GM12878 (cell line): ENCODE results near the gene C15orf39. TPM values are rescaled to one million over a fixed set of nuclear protein-coding genes. Genes with fewer than 3 reads are reported as not detected.

ENCODE experiments used
- ATAC-seq: fragments of 200-7000 bp; cut with Tn5 transposase; 3 replicates; pipeline ENCODE4 v1.9.1; 2020; ENCODE audit warnings: mild to moderate bottlenecking, moderate library complexity
- BruUV-seq: library from RNA; stranded (reverse); fragments of 400-500 nt; replicated peaks from 2 replicates; lab custom pipeline; 2021; lab: Mats Ljungman, UMichigan
- CTCF ChIA-PET: fragments of 300-600 bp; sonication (Branson Sonifier 250); formaldehyde crosslinking; extraction: SDS; loops from one replicate; lab custom pipeline; 2021; ENCODE audit warnings: inconsistent platforms; lab: Yijun Ruan, JAX
- POLR2A ChIA-PET: fragments of 350-600 bp; formaldehyde crosslinking; extraction: SDS; loops from one replicate; lab custom pipeline; 2021; ENCODE audit warnings: inconsistent platforms; lab: Charles Lee
- RAD21 ChIA-PET: fragments of 300-600 bp; sonication (Branson Sonifier 250); formaldehyde crosslinking; loops from one replicate; lab custom pipeline; 2023; ENCODE audit warnings: antibody characterized with exemption; ENCODE audit not compliant: unreplicated experiment; lab: Charles Lee
- SMC1A ChIA-PET: fragments of 300-600 bp; sonication (Branson Sonifier 250); formaldehyde crosslinking; loops from one replicate; lab custom pipeline; 2023; ENCODE audit not compliant: unreplicated experiment, uncharacterized antibody; lab: Charles Lee
- DNase-seq: peaks from one replicate; pipeline ENCODE4 v3.0.0-alpha.2; 2011; ENCODE audit warnings: low read depth, low spot score
- FAIRE-seq: peaks from 3 replicates; lab custom pipeline; 2011; peaks lifted over from hg19 to GRCh38; lab: Jason Lieb, UNC
- H2AFZ ChIP-seq: 2 replicates; pipeline ENCODE4 v1.6.0; 2011; ENCODE audit warnings: low read depth, low read length, control low read depth; ENCODE audit not compliant: control insufficient read depth
- H3K27ac ChIP-seq: 2 replicates; pipeline ENCODE4 v1.5.1; 2011; ENCODE audit warnings: control low read depth; ENCODE audit not compliant: control insufficient read depth, insufficient read depth
- H3K27me3 ChIP-seq, 2 experiments: replicated peaks in 1 of 2; 2 replicates each; pipeline versions ENCODE4 v1.6.0 to v1.6.1; 2011; ENCODE audit warnings: low read length in 1 of 2; ENCODE audit not compliant: control insufficient read depth in 2 of 2, insufficient read depth in 2 of 2
- H3K36me3 ChIP-seq, 2 experiments: 2 replicates each; pipeline ENCODE4 v1.5.1; 2011; ENCODE audit warnings: low read length in 1 of 2; ENCODE audit not compliant: control insufficient read depth in 2 of 2, insufficient read depth in 2 of 2
- H3K4me1 ChIP-seq: 2 replicates; pipeline ENCODE4 v1.6.1; 2011; ENCODE audit warnings: mild to moderate bottlenecking, low read length, moderate library complexity, mixed read lengths; ENCODE audit not compliant: control insufficient read depth, insufficient read depth
- H3K4me2 ChIP-seq: 2 replicates; pipeline ENCODE4 v1.6.0; 2011; ENCODE audit warnings: control low read depth; ENCODE audit not compliant: control insufficient read depth, insufficient read depth
- H3K4me3 ChIP-seq: fragments of 200-600 bp; sonication (generic); 2 replicates; pipeline ENCODE4 v1.5.1; 2016
- H3K79me2 ChIP-seq: 2 replicates; pipeline ENCODE4 v1.6.0; 2011; ENCODE audit warnings: low read length; ENCODE audit not compliant: control insufficient read depth, insufficient read depth
- H3K9ac ChIP-seq: 2 replicates; pipeline ENCODE4 v1.8.0; 2011; ENCODE audit warnings: low read length, control low read depth, mixed read lengths; ENCODE audit not compliant: control insufficient read depth, insufficient read depth
- H3K9me3 ChIP-seq: replicated peaks from 3 replicates; pipeline ENCODE4 v1.5.1; 2011; ENCODE audit warnings: mild to moderate bottlenecking, low read length; ENCODE audit not compliant: control insufficient read depth, insufficient read depth
- H4K20me1 ChIP-seq: 2 replicates; pipeline ENCODE4 v1.6.0; 2011; ENCODE audit not compliant: control insufficient read depth, insufficient read depth
- CREM ChIP-seq: IDR thresholded peaks from 2 replicates; pipeline ENCODE4 v1.6.1; 2014; ENCODE audit warnings: antibody characterized with exemption, low read depth
- CUX1 ChIP-seq: IDR thresholded peaks from 2 replicates; pipeline ENCODE4 v1.6.1; 2012; ENCODE audit warnings: improper control_type of control experiment, low read depth, low read length; ENCODE audit not compliant: insufficient replicate concordance
- HDGF ChIP-seq: fragments of 450-650 bp; IDR thresholded peaks from 2 replicates; pipeline ENCODE4 v1.6.1; 2016; ENCODE audit warnings: antibody characterized with exemption
- MAX ChIP-seq: IDR thresholded peaks from 2 replicates; pipeline ENCODE4 v1.6.1; 2012; ENCODE audit warnings: low read depth, low read length, improper control_type of control experiment
- NFIC ChIP-seq: IDR thresholded peaks from 2 replicates; pipeline ENCODE4 v1.6.1; 2012; ENCODE audit warnings: low read depth, mild to moderate bottlenecking, inconsistent platforms, low read length, moderate library complexity
- ZBTB11 ChIP-seq: fragments of 450-650 bp; formaldehyde crosslinking; IDR thresholded peaks from 2 replicates; pipeline ENCODE4 v1.5.0; 2022; ENCODE audit warnings: mild to moderate bottlenecking, missing genetic modification characterization
- ZZZ3 ChIP-seq: IDR thresholded peaks from 2 replicates; pipeline ENCODE4 v1.6.1; 2011; ENCODE audit warnings: low read depth; ENCODE audit not compliant: control insufficient read depth, insufficient read length
- WGBS: methylation state at CpG from one replicate; pipeline ENCODE4 v1.1.6; 2016; ENCODE audit warnings: low lambda C conversion rate; ENCODE audit not compliant: insufficient replicate concordance, insufficient coverage; ENCODE audit errors: missing lambda C conversion rate; 5-methylcytosine and 5-hydroxymethylcytosine counted together
- in situ Hi-C: fragments of 300-500 bp; cut with MboI; formaldehyde crosslinking; loops from 9 replicates; pipeline ENCODE4 v1.14.3; 2018; ENCODE audit warnings: mixed read lengths
- intact Hi-C: fragments of 100-400 bp; cut with micrococcal nuclease; formaldehyde crosslinking; loops from one replicate; pipeline ENCODE4 v1.14.2; 2022; ENCODE audit not compliant: unreplicated experiment
- polyA plus RNA-seq, 11 experiments: library from polyadenylated mRNA; depleted of rRNA in 4 of 11; unstranded in 6 of 11; stranded (reverse) in 5 of 11; fragments of >200 nt; fragmentation: Nextera tagmentation in 4 of 11; fragmentation: Illumina TruSeq in 1 of 11; extraction: Ambion mirVana in 4 of 11; extraction: Trizol in 1 of 11; gene quantifications; 1 replicate in 1 of 11; 2 replicates in 10 of 11; pipeline versions ENCODE4 v1.2.1 to v1.2.3, GENCODE V29; 2011 to 2016; ENCODE audit warnings: inconsistent platforms in 2 of 11, missing spikeins in 2 of 11, low read depth in 1 of 11
- total RNA-seq, 4 experiments: library from RNA; depleted of rRNA in 3 of 4; stranded (reverse); fragments of >200 nt in 3 of 4; fragmentation: Illumina TruSeq in 1 of 4; extraction: Trizol in 1 of 4; gene quantifications; 2 replicates each; pipeline versions ENCODE4 v1.2.1 to v1.2.3, GENCODE V29; 2013 to 2021

Gene C15orf39
- total and polyA plus RNA-seq, 10 of the 15 experiments (the other 5 are each of a cell fraction or from before 2014, with no cell fraction given) = 2.3 to 139 (median 33.0) TPM

- Histone ChIP-seq H3K4me2 (no peak overlapping the region), H3K9me3 (no peaks in the 10 kb centered on the region; the same call in 2 of the 3 replicates), H3K4me1 (peaks cover 27% of the 10 kb centered on the region), H2AFZ (no peak overlapping the region), H4K20me1 (no peaks in the 10 kb centered on the region), H3K79me2 (no peaks in the 10 kb centered on the region), H3K9ac (no peak overlapping the region), H3K4me3 (no peak overlapping the region), H3K27ac (no peak overlapping the region), H3K36me3 (no peaks in the 10 kb centered on the region)
- no TSS peak for BruUV-seq
- ATAC-seq (no peak), DNase-seq (no peak), FAIRE-seq (no peak)
- in situ Hi-C loops = no loop called here
- 92% methylated on average over 10 of the region's 10 CpGs for WGBS
- intact Hi-C loops = no loop called here
- RAD21 ChIA-PET = interaction anchor here (1.2 kb wide), 1 partner anchor 24 kb away, joined by 3 read pairs; no protein-coding TSS in a partner anchor
- SMC1A ChIA-PET = interaction anchor here (1.1 to 1.3 kb wide), 2 partner anchors 17 to 40 kb away, joined by 3 read pairs; no protein-coding TSS in a partner anchor
- CTCF ChIA-PET = interaction anchor here (0.5 to 1.1 kb wide), 4 partner anchors 132 to 1937 kb away, joined by 3 read pairs; no protein-coding TSS in a partner anchor
- TF ChIP-seq CUX1 = no peak
- TF ChIP-seq MAX = no peak
- TF ChIP-seq NFIC = no peak
- TF ChIP-seq CREM = no peak
- no peak for TF ChIP-seq ZZZ3
- no peak for TF ChIP-seq HDGF
- TF ChIP-seq ZBTB11 (CRISPR knock-in tag) = no peak
- TF ChIP-seq, all 136 proteins: peak for 0
- POLR2A ChIA-PET = no interaction called here
- no peaks in the 10 kb centered on the region for H3K27me3 ChIP-seq
Measured at GRCh38 chr15:75174729-75175128, 27.0 kb upstream of the C15orf39 start.
